Erythroblast (primary cell): Measurements from ENCODE around the gene MAP4K2.

Experiments used
- GATA1 ChIP-seq: IDR thresholded peaks from 2 replicates; pipeline ENCODE4 v1.6.1; 2011; ENCODE audit warnings: low read depth, mild to moderate bottlenecking, control low read depth, low read length, moderate library complexity
- POLR2A ChIP-seq: IDR thresholded peaks from 2 replicates; pipeline ENCODE4 v1.6.1; 2011; ENCODE audit warnings: mild to moderate bottlenecking, low read length

GRCh38 chr11:64796757-64797541, 6.1 kb downstream of the MAP4K2 start:
- TF ChIP-seq POLR2A, result no peak
- no peak for TF ChIP-seq GATA1
